Endothelial cell of umbilical vein (primary cell): ENCODE results near the gene CCDC157. TPM values are rescaled to one million over a fixed set of nuclear protein-coding genes. Genes with fewer than 3 reads are reported as not detected.

Experiments used
- BruUV-seq: library from RNA; stranded (reverse); fragments of 400-500 nt; replicated peaks from 2 replicates; lab custom pipeline; 2021; lab: Mats Ljungman, UMichigan
- CTCF ChIA-PET: fragments of 300-600, 350-600 bp; sonication (Branson Sonifier 250); formaldehyde crosslinking; loops from one replicate; lab custom pipeline; 2021; ENCODE audit warnings: antibody characterized with exemption, inconsistent platforms; lab: Charles Lee
- POLR2A ChIA-PET: fragments of 300-600, 350-600 bp; sonication (Branson Sonifier 250); formaldehyde crosslinking; loops from one replicate; lab custom pipeline; 2021; ENCODE audit warnings: antibody characterized with exemption, inconsistent platforms; lab: Charles Lee
- DNase-seq: peaks from one replicate; pipeline ENCODE4 v3.0.0-alpha.2; 2011; ENCODE audit warnings: low read depth, low spot score
- FAIRE-seq: peaks from 2 replicates; lab custom pipeline; 2011; peaks lifted over from hg19 to GRCh38; lab: Jason Lieb, UNC
- H2AFZ ChIP-seq: 2 replicates; pipeline ENCODE4 v1.6.0; 2012; ENCODE audit warnings: low read depth, low read length, control low read depth, inconsistent platforms
- H3K27ac ChIP-seq: 2 replicates; pipeline ENCODE4 v1.5.1; 2011; ENCODE audit warnings: low read depth, mild to moderate bottlenecking, control low read depth, low read length, moderate library complexity; ENCODE audit not compliant: insufficient read depth
- H3K27me3 ChIP-seq, 2 experiments: 2 replicates each; pipeline versions ENCODE4 v1.6.0 to v1.6.1; 2011; ENCODE audit warnings: low read length in 2 of 2, mixed read lengths in 1 of 2; ENCODE audit not compliant: control insufficient read depth in 2 of 2, insufficient read depth in 2 of 2
- H3K36me3 ChIP-seq, 2 experiments: 2 replicates in 1 of 2; 3 replicates in 1 of 2; pipeline ENCODE4 v1.5.1; 2011; ENCODE audit warnings: low read length in 2 of 2, mild to moderate bottlenecking in 1 of 2, moderate library complexity in 1 of 2; ENCODE audit not compliant: control insufficient read depth in 2 of 2, insufficient read depth in 2 of 2; ENCODE audit errors: extremely low read depth in 1 of 2
- H3K4me1 ChIP-seq: 3 replicates; pipeline ENCODE4 v1.5.1; 2011; ENCODE audit warnings: mild to moderate bottlenecking, low read length; ENCODE audit not compliant: control insufficient read depth, insufficient read depth; ENCODE audit errors: extremely low read depth
- H3K4me2 ChIP-seq: 2 replicates; pipeline ENCODE4 v1.6.1; 2011; ENCODE audit warnings: low read length, control low read depth, mixed read lengths; ENCODE audit not compliant: insufficient read depth
- H3K4me3 ChIP-seq, 3 experiments: fragments of 200-600 bp in 1 of 3; sonication (generic), shearing (Covaris generic) in 1 of 3; replicated peaks in 1 of 3; 2 replicates each; pipeline ENCODE4 v1.5.1; 2011 to 2016; ENCODE audit warnings: control low read depth in 3 of 3, low read length in 3 of 3, mild to moderate bottlenecking in 2 of 3, inconsistent platforms in 1 of 3, low read depth in 1 of 3, moderate library complexity in 1 of 3; ENCODE audit not compliant: insufficient read depth in 1 of 3
- H3K79me2 ChIP-seq: 2 replicates; pipeline ENCODE4 v1.6.0; 2012; ENCODE audit warnings: low read length, inconsistent platforms; ENCODE audit not compliant: control insufficient read depth, insufficient read depth
- H3K9ac ChIP-seq: replicated peaks from 2 replicates; pipeline ENCODE3; 2011; ENCODE audit warnings: low read length, control low read depth; ENCODE audit not compliant: insufficient read depth; ENCODE audit errors: extremely low read depth
- H3K9me1 ChIP-seq: replicated peaks from 3 replicates; pipeline ENCODE4 v1.6.0; 2011; ENCODE audit warnings: mild to moderate bottlenecking, low read length; ENCODE audit not compliant: control insufficient read depth, insufficient read depth; ENCODE audit errors: extremely low read depth
- H3K9me3 ChIP-seq: replicated peaks from 2 replicates; pipeline ENCODE4 v1.5.1; 2012; ENCODE audit warnings: low read length, inconsistent platforms; ENCODE audit not compliant: control insufficient read depth, insufficient read depth
- H4K20me1 ChIP-seq: replicated peaks from 2 replicates; pipeline ENCODE3; 2011; ENCODE audit warnings: mild to moderate bottlenecking, low read length; ENCODE audit not compliant: control insufficient read depth, insufficient read depth; ENCODE audit errors: extremely low read depth
- EZH2 ChIP-seq: IDR thresholded peaks from 2 replicates; pipeline ENCODE4 v1.6.1; 2012; ENCODE audit warnings: borderline replicate concordance, low read depth, mild to moderate bottlenecking, moderate library complexity, low read length, inconsistent platforms; ENCODE audit not compliant: severe bottlenecking
- FOS ChIP-seq: IDR thresholded peaks from 2 replicates; pipeline ENCODE4 v1.6.1; 2011; ENCODE audit warnings: mild to moderate bottlenecking, low read length, moderate library complexity, borderline replicate concordance; ENCODE audit not compliant: insufficient read depth
- GATA2 ChIP-seq: IDR thresholded peaks from 2 replicates; pipeline ENCODE4 v1.7.0; 2011; ENCODE audit warnings: low read depth, mild to moderate bottlenecking, moderate library complexity, mixed read lengths, low read length; ENCODE audit not compliant: insufficient read length, insufficient read depth
- JUN ChIP-seq: IDR thresholded peaks from 2 replicates; pipeline ENCODE4 v1.6.1; 2011; ENCODE audit warnings: borderline replicate concordance, low read depth; ENCODE audit not compliant: insufficient read length, insufficient read depth
- MYC ChIP-seq: IDR thresholded peaks from one replicate; pipeline ENCODE4 v1.6.1; 2011; ENCODE audit warnings: mild to moderate bottlenecking, low read depth, low read length
- dilution Hi-C: fragments of 300-500 bp; cut with MboI; formaldehyde crosslinking; loops from one replicate; pipeline ENCODE4 v1.15.0; 2019; ENCODE audit warnings: low sequenced_read_pairs; ENCODE audit not compliant: extremely low pct_ligation_motif_present
- intact Hi-C: fragments of 100-400 bp; cut with micrococcal nuclease; formaldehyde crosslinking; loops from one replicate; pipeline ENCODE4 v1.10.0; 2022
- polyA plus RNA-seq, 4 experiments: library from polyadenylated mRNA; depleted of rRNA in 3 of 4; stranded (reverse) in 3 of 4; unstranded in 1 of 4; fragments of >200 nt; gene quantifications; 2 replicates each; pipeline versions ENCODE4 v1.2.1 to v1.2.3, GENCODE V29; 2011 to 2012; ENCODE audit warnings: missing spikeins in 1 of 4
- total RNA-seq: library from RNA; stranded (reverse); gene quantifications from 2 replicates; pipeline ENCODE4 v1.2.3, GENCODE V29; 2021
- TF ChIP-seq, protein P1 (sequence below): IDR thresholded peaks from 2 replicates; pipeline ENCODE4 v1.6.1; 2011; ENCODE audit not compliant: insufficient read depth, insufficient read length
- TF ChIP-seq, protein P2 (sequence below), 2 donors: IDR thresholded peaks; 1 replicate in 1 of 2; 2 replicates in 1 of 2; pipeline ENCODE4 v1.5.1; 2011; ENCODE audit warnings: low read length in 2 of 2, mild to moderate bottlenecking in 2 of 2, moderate library complexity in 2 of 2, control low read depth in 1 of 2, inconsistent platforms in 1 of 2, low read depth in 1 of 2; ENCODE audit not compliant: insufficient read depth in 1 of 2; ENCODE audit errors: extremely low read depth in 1 of 2

CCDC157 gene
- total and polyA plus RNA-seq, 2 donors (not counting 3 experiments of a cell fraction or from before 2014, with no cell fraction given), result 2.1 to 3.1 TPM

DNA sequence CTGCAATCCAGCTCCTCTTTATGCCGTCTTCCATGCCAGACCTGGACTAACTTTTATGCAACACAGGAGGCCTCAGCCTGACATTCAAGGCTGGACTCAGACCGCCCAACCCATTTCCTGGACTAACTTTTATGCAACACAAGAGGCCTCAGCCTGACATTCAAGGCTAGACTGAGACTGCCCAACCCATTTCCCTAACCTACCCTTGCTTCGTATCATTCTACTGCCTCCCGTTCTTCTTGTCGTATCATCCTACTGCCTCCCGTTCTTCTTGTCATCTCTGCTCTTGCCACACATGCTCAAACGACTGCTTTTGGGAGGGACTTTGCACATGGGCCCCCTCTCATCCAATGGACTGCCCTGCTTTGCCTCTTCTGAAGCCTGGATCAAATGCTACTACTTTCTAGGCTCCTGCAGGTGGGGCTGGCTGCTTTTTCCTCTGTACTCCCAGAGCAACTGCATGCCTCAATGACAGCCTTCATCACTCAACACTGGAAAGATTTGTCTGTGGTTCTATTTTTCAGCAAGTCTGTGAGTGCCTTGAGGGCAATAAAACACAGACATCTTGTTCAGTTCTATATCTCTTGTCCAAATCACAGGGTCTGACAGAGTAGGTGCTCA lies 37.9 kb upstream of the CCDC157 start:
- Histone ChIP-seq H3K9ac (no peak overlapping the region), H3K27ac (no peak overlapping the region), H3K9me3 (no peaks in the 10 kb centered on the region), H3K79me2 (no peaks in the 10 kb centered on the region), H3K9me1 (no peaks in the 10 kb centered on the region), H4K20me1 (no peaks in the 10 kb centered on the region), H3K36me3 (no peaks in the 10 kb centered on the region), H3K27me3 (no peaks in the 10 kb centered on the region), H3K4me2 (no peak overlapping the region), H2AFZ (no peak overlapping the region), H3K4me3 (no peak overlapping the region), H3K4me1 (no peaks in the 10 kb centered on the region)
- ChIA-PET POLR2A (no interaction called here), CTCF (interaction anchor here (0.9 kb wide), 1 partner anchor 31 kb away, joined by 4 read pairs; no protein-coding TSS in a partner anchor)
- DNase-seq (no peak), FAIRE-seq (no peak)
- intact Hi-C loops, result no loop called here
- dilution Hi-C loops, result no loop called here
- no TSS peak for BruUV-seq
- TF ChIP-seq JUN, result no peak
- TF ChIP-seq GATA2, result no peak
- no peak for TF ChIP-seq MYC
- TF ChIP-seq FOS, result no peak
- TF ChIP-seq, protein P1, sequence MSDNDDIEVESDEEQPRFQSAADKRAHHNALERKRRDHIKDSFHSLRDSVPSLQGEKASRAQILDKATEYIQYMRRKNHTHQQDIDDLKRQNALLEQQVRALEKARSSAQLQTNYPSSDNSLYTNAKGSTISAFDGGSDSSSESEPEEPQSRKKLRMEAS, result no peak
- TF ChIP-seq EZH2, result no peak
- TF ChIP-seq, protein P2, sequence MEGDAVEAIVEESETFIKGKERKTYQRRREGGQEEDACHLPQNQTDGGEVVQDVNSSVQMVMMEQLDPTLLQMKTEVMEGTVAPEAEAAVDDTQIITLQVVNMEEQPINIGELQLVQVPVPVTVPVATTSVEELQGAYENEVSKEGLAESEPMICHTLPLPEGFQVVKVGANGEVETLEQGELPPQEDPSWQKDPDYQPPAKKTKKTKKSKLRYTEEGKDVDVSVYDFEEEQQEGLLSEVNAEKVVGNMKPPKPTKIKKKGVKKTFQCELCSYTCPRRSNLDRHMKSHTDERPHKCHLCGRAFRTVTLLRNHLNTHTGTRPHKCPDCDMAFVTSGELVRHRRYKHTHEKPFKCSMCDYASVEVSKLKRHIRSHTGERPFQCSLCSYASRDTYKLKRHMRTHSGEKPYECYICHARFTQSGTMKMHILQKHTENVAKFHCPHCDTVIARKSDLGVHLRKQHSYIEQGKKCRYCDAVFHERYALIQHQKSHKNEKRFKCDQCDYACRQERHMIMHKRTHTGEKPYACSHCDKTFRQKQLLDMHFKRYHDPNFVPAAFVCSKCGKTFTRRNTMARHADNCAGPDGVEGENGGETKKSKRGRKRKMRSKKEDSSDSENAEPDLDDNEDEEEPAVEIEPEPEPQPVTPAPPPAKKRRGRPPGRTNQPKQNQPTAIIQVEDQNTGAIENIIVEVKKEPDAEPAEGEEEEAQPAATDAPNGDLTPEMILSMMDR (IDR thresholded peaks at IDR 0.05; ENCODE audit: extremely low read depth in 1 of 2, insufficient read depth in 1 of 2, low read depth in 1 of 2, low read length in 2 of 2), result no peak
